T-helper 1 cell treated with Interleukin-12 subunit alpha and Interleukin-12 subunit beta and Interleukin-4 antibody, amounts not matched to agents 30 μg/mL and 1 μg/mL, for 36 hours (primary cell): Measurements from ENCODE around the gene IFRD1.

Experiments
- H3K27ac Mint-ChIP-seq: one replicate; pipeline ENCODE4 v1.8.0; 2021; ENCODE audit warnings: mild to moderate bottlenecking, mixed read lengths
- H3K27me3 Mint-ChIP-seq: one replicate; pipeline ENCODE4 v1.8.0; 2021; ENCODE audit warnings: low read depth, mixed read lengths
- H3K36me3 Mint-ChIP-seq: one replicate; pipeline ENCODE4 v1.8.0; 2021; ENCODE audit warnings: low read depth, mixed read lengths
- H3K4me1 Mint-ChIP-seq: one replicate; pipeline ENCODE4 v1.8.0; 2021; ENCODE audit warnings: low read depth, mixed read lengths
- H3K4me3 Mint-ChIP-seq: one replicate; pipeline ENCODE4 v1.8.0; 2021; ENCODE audit warnings: mild to moderate bottlenecking, moderate library complexity, mixed read lengths
- H3K9me3 Mint-ChIP-seq: one replicate; pipeline ENCODE4 v1.8.0; 2021; ENCODE audit warnings: mixed read lengths

The IFRD1 gene

DNA sequence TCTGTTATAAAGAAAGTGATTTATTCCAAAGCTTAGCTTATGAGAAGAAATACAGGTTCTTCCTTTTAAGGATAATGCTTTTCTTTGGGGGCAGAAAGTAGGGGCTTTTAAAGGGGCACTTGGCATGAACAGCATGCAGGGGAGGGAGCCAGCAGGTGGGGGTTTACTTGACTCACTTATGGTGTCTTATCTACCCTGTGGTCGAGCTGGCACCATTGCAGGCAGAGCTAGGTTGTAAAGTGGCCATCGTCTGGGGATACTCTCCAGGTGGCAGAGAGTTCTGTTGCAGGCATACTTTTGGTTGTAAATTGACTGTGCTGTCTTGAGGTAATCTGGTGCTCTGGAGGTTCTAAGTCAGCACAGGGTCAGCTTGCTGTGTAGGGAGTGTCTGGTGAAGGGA, 26.3 kb upstream of the IFRD1 start:
- Mint-ChIP-seq H3K27ac (no peak overlapping the region), H3K4me1 (peaks cover 20% of the 10 kb centered on the region), H3K27me3 (no peaks in the 10 kb centered on the region), H3K9me3 (no peaks in the 10 kb centered on the region), H3K4me3 (no peak overlapping the region), H3K36me3 (no peaks in the 10 kb centered on the region)

DNA sequence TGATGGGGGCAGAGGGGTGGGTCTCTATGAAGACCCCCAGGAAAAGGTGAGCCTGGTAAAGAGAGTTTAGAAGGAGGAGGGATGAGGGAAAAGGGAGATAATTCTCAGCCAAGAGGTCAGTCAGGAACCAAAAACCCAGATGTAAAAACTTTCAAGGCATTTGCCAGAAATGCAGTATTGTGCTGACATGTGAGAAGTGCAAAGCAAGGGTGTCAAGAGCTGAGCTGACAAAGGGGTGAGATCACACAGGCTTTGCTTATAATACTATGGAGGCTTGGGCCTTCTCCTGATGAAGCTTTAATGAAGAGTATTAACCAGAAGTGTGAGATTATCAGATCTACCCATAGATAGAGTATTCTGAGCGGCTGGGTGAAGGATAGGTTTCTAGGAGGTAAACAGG, 22.3 kb upstream of the IFRD1 start:
- H3K36me3 Mint-ChIP-seq: no peaks in the 10 kb centered on the region
- no peaks in the 10 kb centered on the region for H3K9me3 Mint-ChIP-seq
- H3K27me3 Mint-ChIP-seq: no peaks in the 10 kb centered on the region
- no peak overlapping the region for H3K4me3 Mint-ChIP-seq
- H3K4me1 Mint-ChIP-seq: peaks cover 4% of the 10 kb centered on the region
- no peak overlapping the region for H3K27ac Mint-ChIP-seq

DNA sequence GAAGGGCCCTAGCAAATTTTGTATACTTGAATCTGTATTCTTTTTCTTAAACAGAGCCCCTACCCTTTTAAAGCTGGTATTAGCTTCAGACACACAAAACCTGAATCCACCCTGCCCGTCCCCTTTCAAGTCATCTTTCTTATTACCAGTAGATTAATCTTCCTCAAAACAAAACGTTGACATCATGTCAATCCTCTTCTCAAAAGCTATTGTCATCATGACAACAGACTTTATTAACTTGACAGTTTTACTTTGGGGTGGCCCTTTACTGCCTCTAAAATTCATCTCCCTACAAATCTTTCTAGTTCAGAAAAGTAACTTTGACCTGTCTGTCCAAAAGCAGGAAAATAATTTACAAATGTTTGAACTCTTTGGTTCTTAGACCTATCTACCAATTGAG, 21.5 kb upstream of the IFRD1 start:
- no peaks in the 10 kb centered on the region for H3K9me3 Mint-ChIP-seq
- H3K36me3 Mint-ChIP-seq: no peaks in the 10 kb centered on the region
- H3K4me1 Mint-ChIP-seq: no peaks in the 10 kb centered on the region
- H3K27me3 Mint-ChIP-seq: no peaks in the 10 kb centered on the region
- no peak overlapping the region for H3K27ac Mint-ChIP-seq
- H3K4me3 Mint-ChIP-seq: no peak overlapping the region

DNA sequence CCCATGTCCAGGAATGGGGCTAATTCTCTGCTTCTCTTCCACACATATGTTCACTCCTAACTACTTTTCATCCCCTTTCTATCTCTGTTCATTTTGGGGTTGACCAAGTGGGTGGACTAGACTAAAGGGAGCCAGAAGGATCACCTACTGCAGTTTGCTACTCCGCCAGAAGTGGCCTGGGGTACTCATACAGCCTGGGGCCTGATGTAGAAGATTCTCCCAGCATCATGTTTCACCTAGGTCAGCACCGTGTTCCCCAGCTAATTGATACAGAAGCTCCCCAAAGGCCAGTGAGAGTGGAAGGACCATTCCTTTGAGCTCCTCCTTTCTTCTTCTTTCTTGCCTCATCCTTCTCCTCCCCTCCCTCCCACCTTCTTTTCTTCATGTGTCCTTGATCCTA, 19.6 kb upstream of the IFRD1 start:
- H3K27ac Mint-ChIP-seq: no peak overlapping the region
- H3K4me3 Mint-ChIP-seq: no peak overlapping the region
- no peaks in the 10 kb centered on the region for H3K4me1 Mint-ChIP-seq
- no peaks in the 10 kb centered on the region for H3K27me3 Mint-ChIP-seq
- no peaks in the 10 kb centered on the region for H3K9me3 Mint-ChIP-seq
- no peaks in the 10 kb centered on the region for H3K36me3 Mint-ChIP-seq

DNA sequence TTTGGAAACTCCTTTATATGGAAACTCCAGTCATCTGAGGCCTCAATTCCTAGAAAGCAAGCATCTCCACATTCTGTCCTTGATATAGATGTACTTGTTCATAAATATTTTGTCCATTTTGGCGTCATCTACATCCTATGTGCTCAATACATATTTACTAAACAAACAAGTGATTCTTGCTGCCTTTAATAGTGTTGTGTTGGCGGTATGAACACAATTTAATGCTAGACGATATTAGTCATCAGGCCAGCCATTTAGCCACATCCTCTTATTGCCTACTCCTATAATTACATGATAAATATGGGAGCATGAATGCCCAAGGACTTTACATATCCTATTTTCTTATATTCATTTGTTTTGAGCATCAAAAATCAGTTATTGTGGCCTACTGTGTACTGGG, 18.5 kb upstream of the IFRD1 start:
- no peak overlapping the region for H3K27ac Mint-ChIP-seq
- no peak overlapping the region for H3K4me3 Mint-ChIP-seq
- H3K36me3 Mint-ChIP-seq: no peaks in the 10 kb centered on the region
- H3K27me3 Mint-ChIP-seq: no peaks in the 10 kb centered on the region
- no peaks in the 10 kb centered on the region for H3K9me3 Mint-ChIP-seq
- H3K4me1 Mint-ChIP-seq: no peaks in the 10 kb centered on the region

DNA sequence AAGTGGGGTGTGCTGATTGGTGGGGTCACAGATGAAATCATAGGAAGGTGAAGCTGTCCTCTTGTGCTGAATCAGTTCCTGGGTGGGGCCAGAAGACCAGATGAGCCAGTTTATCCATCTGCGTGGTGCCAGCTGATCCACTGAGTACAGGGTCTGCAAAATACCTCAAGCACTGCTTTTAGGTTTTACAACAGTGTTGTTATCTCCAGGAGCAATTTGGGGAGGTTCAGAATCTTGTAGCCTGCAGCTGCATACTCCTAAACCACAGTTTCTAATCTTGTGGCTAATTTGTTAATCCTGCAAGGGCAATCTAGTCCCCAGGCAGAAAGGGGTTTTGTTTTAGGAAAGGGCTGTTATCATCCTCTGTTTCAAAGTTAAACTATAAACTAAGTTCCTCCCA, 17.0 kb upstream of the IFRD1 start:
- no peaks in the 10 kb centered on the region for H3K4me1 Mint-ChIP-seq
- H3K27ac Mint-ChIP-seq: no peak overlapping the region
- peaks cover 9% of the 10 kb centered on the region for H3K27me3 Mint-ChIP-seq

DNA sequence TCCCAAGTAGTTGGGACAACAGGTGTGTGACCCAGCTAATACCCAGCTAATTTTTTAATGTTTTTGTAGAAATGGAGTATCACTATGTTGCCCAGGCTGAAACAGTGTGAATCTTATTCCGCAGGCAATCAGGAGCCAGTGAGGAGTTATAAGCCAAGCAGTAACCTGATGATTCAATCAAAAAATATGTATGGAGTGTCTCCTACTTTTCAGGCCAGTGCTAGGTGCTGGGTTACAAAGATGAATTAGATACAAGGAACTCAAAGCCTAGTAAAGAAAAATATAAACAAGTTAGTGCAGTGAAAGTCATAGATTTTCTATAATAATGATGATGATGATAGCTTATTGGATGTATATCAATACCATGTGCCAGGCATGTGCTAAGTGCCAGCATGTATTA, 13.2 kb upstream of the IFRD1 start:
- Mint-ChIP-seq H3K36me3 (no peaks in the 10 kb centered on the region), H3K4me3 (no peak overlapping the region), H3K9me3 (no peaks in the 10 kb centered on the region), H3K27ac (no peak overlapping the region), H3K4me1 (no peaks in the 10 kb centered on the region), H3K27me3 (peaks cover 13% of the 10 kb centered on the region)

More for the DNA sequence above, 17.0 kb upstream of the IFRD1 start:
- Mint-ChIP-seq H3K4me3 (no peak overlapping the region), H3K36me3 (no peaks in the 10 kb centered on the region), H3K9me3 (no peaks in the 10 kb centered on the region)

DNA sequence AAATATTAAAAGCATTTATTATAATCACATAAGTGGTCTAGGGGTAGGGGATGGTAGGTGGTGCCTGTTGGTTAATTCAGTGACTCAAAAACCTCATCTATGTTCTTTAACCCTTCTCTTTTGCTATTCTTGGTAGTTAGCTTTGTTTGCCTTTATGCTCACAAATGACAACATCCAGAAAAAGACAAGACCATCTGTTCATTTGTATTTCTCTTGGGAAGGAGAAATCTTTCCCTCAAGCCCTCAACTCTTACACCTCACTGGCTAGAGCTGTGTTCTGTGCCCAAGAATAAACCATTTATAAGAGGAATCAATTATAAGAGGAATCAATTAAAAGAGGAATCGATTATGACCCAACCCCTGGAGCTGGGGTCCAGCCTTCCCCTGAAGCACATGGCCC, 10.8 kb upstream of the IFRD1 start:
- no peak overlapping the region for H3K4me3 Mint-ChIP-seq
- peaks cover 13% of the 10 kb centered on the region for H3K27me3 Mint-ChIP-seq
- H3K36me3 Mint-ChIP-seq: no peaks in the 10 kb centered on the region
- no peaks in the 10 kb centered on the region for H3K9me3 Mint-ChIP-seq
- H3K27ac Mint-ChIP-seq: no peak overlapping the region
- no peaks in the 10 kb centered on the region for H3K4me1 Mint-ChIP-seq

DNA sequence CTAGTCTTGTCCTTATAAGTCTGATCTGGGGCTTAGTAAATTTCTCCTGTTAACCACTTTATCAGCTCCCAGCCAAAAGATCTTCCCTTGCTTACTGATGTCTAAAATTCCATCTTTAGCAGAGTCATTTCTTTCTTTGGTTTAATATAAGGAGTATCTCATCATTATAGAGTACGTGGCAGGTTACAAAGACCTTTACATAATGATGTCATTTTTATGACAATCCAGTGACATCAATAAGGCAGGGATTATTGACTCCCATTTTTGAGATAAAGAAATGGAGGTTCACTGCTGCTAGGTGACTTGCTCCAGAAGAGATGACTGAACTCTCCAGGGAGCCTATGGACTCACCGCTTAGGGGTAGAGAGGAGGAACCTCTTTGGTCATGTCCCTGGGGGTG, 8.1 kb upstream of the IFRD1 start:
- Mint-ChIP-seq H3K36me3 (no peaks in the 10 kb centered on the region), H3K4me1 (peaks cover 5% of the 10 kb centered on the region), H3K4me3 (no peak overlapping the region), H3K27ac (no peak overlapping the region), H3K9me3 (no peaks in the 10 kb centered on the region), H3K27me3 (peaks cover 13% of the 10 kb centered on the region)

DNA sequence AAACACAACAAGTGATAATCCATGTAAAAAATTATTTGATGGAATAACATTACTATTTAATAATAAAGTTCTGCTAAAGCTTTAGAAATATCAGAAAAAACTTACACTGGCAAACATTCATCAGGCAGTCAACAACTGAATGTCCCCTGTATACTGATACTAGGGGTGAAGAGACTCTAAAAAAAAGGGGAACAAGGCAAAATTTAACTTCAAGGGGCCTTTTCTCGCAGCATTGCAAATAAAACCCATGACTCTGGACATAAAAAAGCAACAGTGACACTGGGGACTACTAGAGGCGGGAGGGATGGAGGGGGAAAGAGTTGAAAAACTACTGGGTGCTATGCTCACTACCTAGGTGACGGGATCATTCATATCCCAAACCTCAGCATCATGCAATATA, 5.8 kb upstream of the IFRD1 start:
- H3K4me3 Mint-ChIP-seq: no peak overlapping the region
- no peaks in the 10 kb centered on the region for H3K36me3 Mint-ChIP-seq
- no peak overlapping the region for H3K27ac Mint-ChIP-seq
- H3K9me3 Mint-ChIP-seq: no peaks in the 10 kb centered on the region
- peaks cover 17% of the 10 kb centered on the region for H3K4me1 Mint-ChIP-seq
- no peaks in the 10 kb centered on the region for H3K27me3 Mint-ChIP-seq

DNA sequence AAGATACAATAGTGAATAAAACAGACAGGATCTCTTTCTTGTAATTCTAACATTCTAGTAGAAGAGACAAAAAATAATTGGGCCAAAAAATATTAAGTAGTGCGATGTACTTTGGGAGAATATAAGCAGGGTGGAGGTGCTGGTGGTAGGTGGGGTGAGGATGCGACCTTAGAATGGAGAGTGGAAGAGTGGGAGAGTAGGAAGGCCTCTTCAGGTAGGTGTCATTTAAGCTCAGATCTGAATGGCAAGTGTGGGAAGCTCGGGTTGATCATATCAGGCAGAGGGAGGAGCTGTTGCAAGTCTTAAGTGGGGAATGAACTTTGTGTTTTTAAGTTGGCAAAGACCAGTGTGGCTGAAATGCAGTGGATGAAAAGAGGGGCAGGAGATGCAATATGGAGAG, 3.8 kb upstream of the IFRD1 start:
- Mint-ChIP-seq H3K36me3 (no peaks in the 10 kb centered on the region), H3K4me3 (no peak overlapping the region), H3K27me3 (no peaks in the 10 kb centered on the region), H3K4me1 (peaks cover 19% of the 10 kb centered on the region), H3K9me3 (no peaks in the 10 kb centered on the region), H3K27ac (no peak overlapping the region)

DNA sequence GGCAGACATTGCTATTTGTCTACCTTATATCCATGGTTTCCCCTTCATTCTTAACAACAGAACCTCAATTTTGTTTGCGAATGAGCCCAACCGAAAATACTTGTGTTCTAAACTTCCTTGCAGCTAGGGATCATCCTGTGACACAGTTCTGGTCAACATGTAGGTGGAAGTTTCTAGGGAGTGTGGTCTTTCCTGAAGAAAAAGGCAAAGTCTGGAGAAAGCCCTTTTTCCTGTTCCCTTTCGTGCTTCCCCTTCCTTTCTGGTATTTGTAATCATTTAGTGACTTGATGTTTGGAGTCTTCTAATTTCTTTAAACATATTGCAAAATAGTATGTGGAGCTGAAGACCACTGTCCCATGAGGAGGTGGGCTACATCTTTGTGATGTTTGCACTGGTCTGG, 2.9 kb upstream of the IFRD1 start:
- Mint-ChIP-seq H3K4me1 (peaks cover 27% of the 10 kb centered on the region), H3K4me3 (no peak overlapping the region), H3K36me3 (no peaks in the 10 kb centered on the region), H3K27ac (no peak overlapping the region), H3K27me3 (no peaks in the 10 kb centered on the region), H3K9me3 (no peaks in the 10 kb centered on the region)

DNA sequence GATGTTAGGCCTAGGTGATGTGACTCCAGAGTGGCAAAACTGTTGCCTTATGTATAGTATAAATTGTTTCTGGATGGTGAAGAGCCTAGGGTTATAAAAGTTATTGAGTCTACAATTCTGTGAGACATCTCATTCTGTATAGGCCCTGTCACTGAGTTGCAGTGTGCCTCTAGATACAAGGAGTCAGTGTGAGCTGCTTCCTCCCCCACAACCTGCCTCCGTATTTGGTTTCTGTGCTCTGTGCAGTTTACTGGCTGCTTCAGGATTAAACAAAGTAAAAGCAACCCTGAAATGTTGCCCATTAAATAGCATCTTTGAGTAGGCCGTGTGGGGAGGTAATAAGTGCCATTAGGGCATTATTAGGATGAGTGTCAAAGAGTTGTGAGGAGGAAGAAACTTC, 1.9 kb upstream of the IFRD1 start:
- H3K27ac Mint-ChIP-seq: peak overlapping the region; percentile 26
- peaks cover 34% of the 10 kb centered on the region for H3K4me1 Mint-ChIP-seq
- H3K36me3 Mint-ChIP-seq: no peaks in the 10 kb centered on the region
- H3K9me3 Mint-ChIP-seq: no peaks in the 10 kb centered on the region
- H3K27me3 Mint-ChIP-seq: no peaks in the 10 kb centered on the region
- H3K4me3 Mint-ChIP-seq: peak overlapping the region; percentile 53

DNA sequence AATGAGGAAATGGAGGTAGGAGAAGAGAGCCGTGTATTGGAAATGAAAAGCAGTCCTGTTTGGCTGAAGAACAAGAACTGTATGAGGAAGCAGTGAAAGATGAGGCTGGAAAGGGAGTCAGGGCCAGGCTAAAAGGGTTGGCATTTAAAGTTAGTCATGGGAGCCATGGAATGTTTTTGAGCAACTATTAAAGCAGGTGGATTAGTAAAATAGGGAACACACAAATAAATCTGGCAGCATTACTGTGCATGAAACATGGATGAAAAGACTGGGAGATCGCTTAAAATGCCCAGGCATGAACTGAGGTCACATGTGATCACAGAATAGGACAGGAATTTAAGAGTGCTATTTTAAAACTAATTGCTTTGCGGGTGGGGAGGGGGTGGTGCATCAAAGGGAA, 1.4 kb upstream of the IFRD1 start:
- Mint-ChIP-seq H3K4me1 (peaks cover 34% of the 10 kb centered on the region), H3K27me3 (no peaks in the 10 kb centered on the region), H3K9me3 (no peaks in the 10 kb centered on the region), H3K36me3 (no peaks in the 10 kb centered on the region), H3K4me3 (peak overlapping the region; percentile 100), H3K27ac (peak overlapping the region; percentile 97)

DNA sequence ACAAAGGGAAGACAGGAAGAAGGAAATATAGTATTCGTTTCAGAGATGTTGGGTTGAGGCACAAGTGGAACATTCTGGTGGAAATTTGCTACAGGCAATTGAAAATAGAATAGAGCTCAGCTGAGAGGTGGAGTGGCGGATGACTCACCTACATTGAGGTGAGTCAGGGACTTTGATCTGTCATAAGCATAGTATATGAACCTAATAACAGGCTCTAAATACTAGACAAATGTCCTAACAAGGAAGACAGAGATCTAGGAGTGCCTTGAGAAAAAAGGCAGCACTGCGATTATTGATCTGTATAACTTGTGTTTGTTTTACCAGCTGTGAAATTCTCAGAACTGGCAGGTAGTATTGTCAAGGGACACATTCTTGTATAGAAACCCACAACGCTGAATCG, 907 bp upstream of the IFRD1 start:
- Mint-ChIP-seq H3K27me3 (no peaks in the 10 kb centered on the region), H3K9me3 (no peaks in the 10 kb centered on the region), H3K4me1 (peaks cover 34% of the 10 kb centered on the region), H3K4me3 (peak overlapping the region; percentile 100), H3K27ac (peak overlapping the region; percentile 97), H3K36me3 (no peaks in the 10 kb centered on the region)
